Gastroesophageal sphincter (tissue), 4 donors: ENCODE results near the gene CDH4. TPM values are rescaled to one million over a fixed set of nuclear protein-coding genes. Genes with fewer than 3 reads are reported as not detected.

Source experiments
- ATAC-seq: fragments of 150-250 bp; one replicate; pipeline ENCODE4 v1.9.1; 2016; ENCODE audit warnings: mild to moderate bottlenecking, moderate library complexity
- H3K27ac ChIP-seq, 4 donors: fragments of 200-600 bp; sonication (generic) in 3 of 4; 1 replicate in 3 of 4; 2 replicates in 1 of 4; pipeline ENCODE4 v1.5.1; 2016 to 2019
- H3K27me3 ChIP-seq: fragments of 200-600 bp; sonication (generic); one replicate; pipeline ENCODE4 v1.5.1; 2019
- H3K36me3 ChIP-seq, 2 donors: fragments of 200-600 bp; sonication (generic); one replicate each; pipeline ENCODE4 v1.5.1; 2019; ENCODE audit warnings: control low read depth in 1 of 2
- H3K4me1 ChIP-seq, 3 donors: fragments of 200-600 bp; sonication (generic); 1 replicate in 2 of 3; 2 replicates in 1 of 3; pipeline ENCODE4 v1.5.1; 2016 to 2019; ENCODE audit warnings: control low read depth in 2 of 3
- H3K4me3 ChIP-seq, 2 donors: fragments of 200-600 bp; sonication (generic); one replicate each; pipeline ENCODE4 v1.5.1; 2019; ENCODE audit warnings: mild to moderate bottlenecking in 1 of 2, moderate library complexity in 1 of 2
- H3K9me3 ChIP-seq, 3 donors: fragments of 200-600 bp; sonication (generic); one replicate each; pipeline ENCODE4 v1.5.1; 2017 to 2019; ENCODE audit warnings: control low read depth in 2 of 3
- EP300 ChIP-seq: sonication (generic); formaldehyde crosslinking; IDR thresholded peaks from one replicate; pipeline ENCODE4 v1.6.1; 2017; ENCODE audit warnings: antibody characterized with exemption, mild to moderate bottlenecking
- POLR2A ChIP-seq, 2 donors: fragments of 450-650 bp; IDR thresholded peaks; one replicate each; pipeline ENCODE4 v1.6.1; 2017; ENCODE audit warnings: antibody characterized with exemption in 2 of 2, mild to moderate bottlenecking in 2 of 2, moderate library complexity in 1 of 2
- POLR2AphosphoS5 ChIP-seq: sonication (generic); formaldehyde crosslinking; IDR thresholded peaks from one replicate; pipeline ENCODE4 v1.6.1; 2017; ENCODE audit warnings: antibody characterized with exemption
- whole genome bisulfite sequencing, 2 donors: methylation state at CpG; one replicate each; pipeline ENCODE4 v1.1.5; 2018; ENCODE audit warnings: low coverage in 1 of 2; 5-methylcytosine and 5-hydroxymethylcytosine counted together
- total RNA-seq, 4 donors: library from RNA; depleted of rRNA; stranded (reverse); fragments of >200 nt; gene quantifications; one replicate each; pipeline ENCODE4 v1.1.0, GENCODE V29; 2016
- TF ChIP-seq, protein P1 (sequence below), 4 experiments: fragments of 200-600 bp in 2 of 4; fragments of 450-650 bp in 2 of 4; sonication (generic) in 1 of 4; IDR thresholded peaks; one replicate each; pipeline ENCODE4 v1.5.1; 2017 to 2019; ENCODE audit warnings: antibody characterized with exemption in 4 of 4, mild to moderate bottlenecking in 2 of 4, moderate library complexity in 2 of 4

Gene CDH4
- total RNA-seq, 4 donors from 2014 or later, result under 0.01 to 1.5 (median 0.42) TPM; not detected in 1

DNA sequence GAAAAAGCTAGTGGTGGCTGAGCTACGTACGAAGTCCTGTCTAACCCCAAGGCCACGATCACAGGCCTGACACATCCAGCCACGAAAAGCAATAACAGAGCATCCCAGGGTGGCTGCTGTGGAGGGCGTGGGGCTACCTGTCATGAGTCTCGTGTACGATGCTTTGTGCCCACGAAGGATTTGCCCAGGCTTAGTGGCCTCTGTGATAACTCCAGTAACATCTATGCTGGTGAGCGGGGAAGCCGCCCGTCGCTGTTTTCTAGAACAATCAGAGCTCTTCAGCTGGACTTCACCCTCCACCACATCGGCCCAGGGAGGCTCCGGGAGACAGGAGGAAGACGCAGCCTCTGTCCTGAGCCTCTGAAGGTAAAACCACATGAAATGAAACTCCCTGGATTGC, 563.1 kb downstream of the CDH4 start:
- Histone ChIP-seq H3K27me3 (peaks cover 2% of the 10 kb centered on the region), H3K27ac (no peak overlapping the region), H3K4me3 (no peak overlapping the region), H3K9me3 (no peaks in the 10 kb centered on the region), H3K4me1 (no peaks in the 10 kb centered on the region), H3K36me3 (no peaks in the 10 kb centered on the region)
- TF ChIP-seq EP300 (no peak), POLR2AphosphoS5 (no peak), POLR2A (IDR thresholded peaks at IDR 0.05) (no peak)
- TF ChIP-seq, protein P1, sequence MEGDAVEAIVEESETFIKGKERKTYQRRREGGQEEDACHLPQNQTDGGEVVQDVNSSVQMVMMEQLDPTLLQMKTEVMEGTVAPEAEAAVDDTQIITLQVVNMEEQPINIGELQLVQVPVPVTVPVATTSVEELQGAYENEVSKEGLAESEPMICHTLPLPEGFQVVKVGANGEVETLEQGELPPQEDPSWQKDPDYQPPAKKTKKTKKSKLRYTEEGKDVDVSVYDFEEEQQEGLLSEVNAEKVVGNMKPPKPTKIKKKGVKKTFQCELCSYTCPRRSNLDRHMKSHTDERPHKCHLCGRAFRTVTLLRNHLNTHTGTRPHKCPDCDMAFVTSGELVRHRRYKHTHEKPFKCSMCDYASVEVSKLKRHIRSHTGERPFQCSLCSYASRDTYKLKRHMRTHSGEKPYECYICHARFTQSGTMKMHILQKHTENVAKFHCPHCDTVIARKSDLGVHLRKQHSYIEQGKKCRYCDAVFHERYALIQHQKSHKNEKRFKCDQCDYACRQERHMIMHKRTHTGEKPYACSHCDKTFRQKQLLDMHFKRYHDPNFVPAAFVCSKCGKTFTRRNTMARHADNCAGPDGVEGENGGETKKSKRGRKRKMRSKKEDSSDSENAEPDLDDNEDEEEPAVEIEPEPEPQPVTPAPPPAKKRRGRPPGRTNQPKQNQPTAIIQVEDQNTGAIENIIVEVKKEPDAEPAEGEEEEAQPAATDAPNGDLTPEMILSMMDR (IDR thresholded peaks at IDR 0.05), result no peak
- 60 to 90% methylated on average over 2 to 4 of the region's 15 CpGs for WGBS, 2 donors
- ATAC-seq, result no peak

DNA sequence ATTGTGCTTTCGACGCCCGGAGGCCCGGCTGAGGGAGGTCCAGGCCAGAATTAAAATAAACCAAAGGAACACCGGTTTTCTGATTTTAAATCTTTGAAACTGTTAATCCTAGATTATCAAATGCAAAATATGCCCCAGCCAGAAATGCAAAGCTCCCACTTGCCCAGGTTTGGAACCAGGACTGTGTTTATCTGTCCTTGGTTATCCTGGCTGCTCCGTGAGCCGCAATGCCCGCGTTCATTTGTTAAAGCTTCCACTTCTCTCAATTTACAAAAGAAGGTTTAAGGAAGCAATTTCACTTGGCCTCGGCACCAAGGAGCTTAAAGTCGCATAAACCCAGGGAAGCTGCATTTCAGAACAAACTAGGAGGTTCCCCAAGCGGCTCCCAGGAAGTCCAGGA, 563.6 kb downstream of the CDH4 start:
- Histone ChIP-seq H3K27me3 (no peaks in the 10 kb centered on the region), H3K4me3 (no peak overlapping the region), H3K4me1 (no peaks in the 10 kb centered on the region), H3K36me3 (no peaks in the 10 kb centered on the region), H3K27ac (no peak overlapping the region), H3K9me3 (no peaks in the 10 kb centered on the region)
- TF ChIP-seq, protein P1 (IDR thresholded peaks at IDR 0.05), result no peak
- TF ChIP-seq POLR2AphosphoS5 (no peak), EP300 (no peak), POLR2A (IDR thresholded peaks at IDR 0.05) (no peak)
- no peak for ATAC-seq
- WGBS, 2 donors, result 66 to 80% methylated on average over 4 to 11 of the region's 12 CpGs

DNA sequence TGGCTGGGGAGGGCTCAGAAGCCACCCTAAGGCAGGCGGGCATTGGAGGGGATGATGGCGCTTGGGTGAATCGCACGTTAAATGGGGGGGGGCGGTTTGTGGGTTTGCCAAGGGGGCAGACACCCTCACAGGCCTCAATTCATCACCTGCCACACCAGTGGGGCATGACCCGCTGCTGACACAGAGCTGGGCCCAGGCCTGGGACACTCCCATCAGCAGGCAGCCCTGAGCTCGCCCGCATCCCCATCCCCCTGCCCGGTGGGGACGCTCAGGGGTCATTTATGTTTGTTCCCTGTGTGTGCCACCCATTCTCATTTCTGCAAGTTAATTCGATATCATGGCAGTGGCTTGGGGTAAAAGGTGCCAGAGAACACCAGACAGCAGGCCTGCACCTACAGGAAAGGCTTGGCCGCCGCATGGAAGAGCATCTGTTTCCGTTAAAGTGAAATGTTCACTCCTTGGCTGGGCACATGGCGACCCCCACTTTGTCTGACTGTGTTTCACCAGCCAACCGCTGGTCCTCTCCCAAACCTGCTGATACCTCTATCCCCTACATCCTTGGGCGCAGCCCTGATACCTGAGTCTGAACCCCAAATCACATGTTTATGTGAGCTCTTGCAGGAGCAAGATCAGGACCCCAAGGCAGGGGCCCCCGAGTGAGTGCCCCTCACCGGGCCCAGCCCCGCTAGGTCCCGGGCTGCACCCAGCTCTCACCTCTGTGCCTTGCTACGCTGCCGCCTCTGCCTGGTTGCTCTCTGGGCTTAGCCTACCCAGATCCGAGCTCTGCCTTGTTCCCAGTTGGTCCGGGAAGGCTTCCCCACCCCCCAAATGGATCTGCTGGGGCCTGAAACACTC, 564.8 kb downstream of the CDH4 start:
- Histone ChIP-seq H3K27ac (no peak overlapping the region), H3K27me3 (no peaks in the 10 kb centered on the region), H3K4me1 (no peaks in the 10 kb centered on the region), H3K36me3 (no peaks in the 10 kb centered on the region), H3K4me3 (no peak overlapping the region), H3K9me3 (no peaks in the 10 kb centered on the region)
- TF ChIP-seq EP300, result no peak
- TF ChIP-seq POLR2A (IDR thresholded peaks at IDR 0.05), result no peak
- no peak for TF ChIP-seq POLR2AphosphoS5
- TF ChIP-seq, protein P1 (IDR thresholded peaks at IDR 0.05), result no peak
- ATAC-seq, result no peak
- 78 to 90% methylated on average over 7 to 9 of the region's 25 CpGs for WGBS, 2 donors

DNA sequence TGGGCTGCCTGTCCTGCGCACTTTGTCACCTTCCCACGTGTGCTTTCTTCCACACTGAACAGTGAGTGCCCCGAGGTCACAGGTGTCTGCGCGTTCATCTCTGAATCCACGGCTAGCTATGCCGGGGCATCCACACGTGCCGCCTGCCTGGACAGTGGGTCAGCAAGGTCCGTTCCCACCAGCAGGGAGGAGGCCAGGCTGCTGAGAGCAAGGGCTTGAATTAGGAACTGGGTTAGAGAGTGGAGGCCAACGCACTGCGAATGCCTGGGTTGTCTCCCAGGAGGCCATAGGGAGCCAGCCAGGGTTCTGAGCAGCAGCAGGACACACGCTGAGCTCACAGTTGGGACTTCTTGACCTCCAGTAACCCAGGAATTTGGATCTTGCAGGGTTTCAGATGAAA, 565.5 kb downstream of the CDH4 start:
- Histone ChIP-seq H3K4me1 (no peaks in the 10 kb centered on the region), H3K27me3 (no peaks in the 10 kb centered on the region), H3K27ac (no peak overlapping the region), H3K36me3 (no peaks in the 10 kb centered on the region), H3K4me3 (no peak overlapping the region), H3K9me3 (no peaks in the 10 kb centered on the region)
- ATAC-seq, result no peak
- WGBS, 2 donors, result 44 to 100% methylated on average over 1 to 2 of the region's 13 CpGs
- TF ChIP-seq, protein P1 (IDR thresholded peaks at IDR 0.05), result no peak
- TF ChIP-seq POLR2AphosphoS5 (no peak), POLR2A (IDR thresholded peaks at IDR 0.05) (no peak), EP300 (no peak)
